T-helper 1 cell (primary cell): ENCODE results near the gene GARNL3.

Experiments used
- DNase-seq, 5 donors: peaks; one replicate each; pipeline ENCODE4 v3.0.0-alpha.2; 2012 to 2020
- total RNA-seq, 4 donors: gene quantifications; one replicate each; lab custom pipeline; 2026; lab: John Stamatoyannopoulos, UW

The GARNL3 gene
- total RNA-seq, result 0.47 to 4.6 (median 3.3) reads per million in 4 donors

GRCh38 chr9:127264462-127265219 lies at the start of gene GARNL3:
TSS of gene GARNL3 (plus strand) at chr9:127264774. CDS start at chr9:127264878, 104 bp downstream.
- DNase-seq, result no peak

- no peak for DNase-seq
These were observed 49.0 kb upstream of the GARNL3 start for GRCh38 chr9:127215268-127216209.

GRCh38 chr9:127216210-127216887 lies 48.2 kb upstream of the GARNL3 start:
- DNase-seq, result no peak

DNA sequence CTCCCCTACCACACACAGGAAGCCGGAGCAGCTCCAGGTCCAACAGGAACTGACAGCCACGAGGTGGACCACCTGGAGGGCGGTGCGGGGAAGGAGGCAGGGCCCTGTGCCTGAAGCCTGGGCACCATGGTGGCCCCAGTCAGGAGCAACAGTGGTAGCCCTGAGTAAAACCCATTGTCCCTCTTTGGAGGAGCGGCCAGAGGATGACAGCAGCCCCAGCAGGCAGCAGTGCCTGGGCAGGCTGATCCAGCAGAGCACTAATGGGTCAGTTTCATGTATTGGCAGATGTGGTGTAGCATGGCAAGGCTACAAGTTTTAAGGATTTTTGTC lies 47.7 kb upstream of the GARNL3 start:
- no peak for DNase-seq

- no peak for DNase-seq
These were observed 45.8 kb upstream of the GARNL3 start for GRCh38 chr9:127218818-127219217.

GRCh38 chr9:127219520-127219919 lies 45.1 kb upstream of the GARNL3 start:
- DNase-seq, result no peak

DNA sequence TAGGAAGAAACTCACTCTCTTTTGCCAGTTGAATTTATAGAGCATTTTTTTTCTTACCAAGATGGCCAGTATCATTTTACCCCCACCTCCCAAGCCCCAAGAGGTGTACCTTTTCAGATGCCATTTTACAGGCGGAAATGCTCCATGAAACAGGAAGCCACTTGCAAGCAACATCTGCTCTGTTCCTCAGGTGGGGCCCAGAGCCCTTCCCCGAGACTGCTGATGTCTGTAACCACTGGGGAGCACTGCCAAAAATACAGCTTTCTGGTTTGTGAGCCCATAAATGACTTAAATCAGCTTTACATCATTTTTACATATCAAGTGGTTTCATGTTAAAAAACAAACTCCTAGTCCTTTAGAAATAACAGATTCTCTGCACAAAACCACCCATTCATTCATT lies 42.9 kb upstream of the GARNL3 start:
- DNase-seq, result no peak

- no peak for DNase-seq
These were observed 42.0 kb upstream of the GARNL3 start for GRCh38 chr9:127222388-127223095.

DNA sequence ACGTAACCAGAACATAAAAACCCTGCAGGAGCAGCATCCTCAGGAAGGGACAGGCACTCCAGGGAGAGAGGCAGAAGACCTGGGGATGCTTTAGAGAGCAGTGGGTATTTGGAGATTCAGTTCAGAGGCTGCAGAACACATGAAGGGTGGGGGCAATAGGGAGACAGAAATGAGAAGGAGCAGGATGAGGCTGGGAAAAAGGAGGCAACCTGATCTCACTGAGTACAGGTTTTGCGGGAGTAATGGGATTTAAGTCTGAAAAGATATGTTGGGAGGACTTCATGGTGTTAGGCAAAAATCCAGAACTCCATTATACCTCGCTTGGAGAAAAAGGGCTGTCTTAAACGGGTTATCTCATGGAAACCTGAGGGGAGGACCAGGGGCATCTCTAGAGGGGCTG lies 41.3 kb upstream of the GARNL3 start:
- DNase-seq, result no peak

- DNase-seq, result peak in 1 of 5 donors; percentile 8
These were observed 40.8 kb upstream of the GARNL3 start for GRCh38 chr9:127223810-127224177.

- peak; percentile 76 to 85 (median 83) for DNase-seq
These were observed 40.2 kb upstream of the GARNL3 start for GRCh38 chr9:127224178-127224882.

GRCh38 chr9:127224883-127225739 lies 39.5 kb upstream of the GARNL3 start:
- DNase-seq, result peak; percentile 88 to 91 (median 89)

- DNase-seq, result no peak
These were observed 38.6 kb upstream of the GARNL3 start for GRCh38 chr9:127225801-127226625.

- DNase-seq, result no peak
These were observed 34.7 kb upstream of the GARNL3 start for GRCh38 chr9:127229691-127230417.

DNA sequence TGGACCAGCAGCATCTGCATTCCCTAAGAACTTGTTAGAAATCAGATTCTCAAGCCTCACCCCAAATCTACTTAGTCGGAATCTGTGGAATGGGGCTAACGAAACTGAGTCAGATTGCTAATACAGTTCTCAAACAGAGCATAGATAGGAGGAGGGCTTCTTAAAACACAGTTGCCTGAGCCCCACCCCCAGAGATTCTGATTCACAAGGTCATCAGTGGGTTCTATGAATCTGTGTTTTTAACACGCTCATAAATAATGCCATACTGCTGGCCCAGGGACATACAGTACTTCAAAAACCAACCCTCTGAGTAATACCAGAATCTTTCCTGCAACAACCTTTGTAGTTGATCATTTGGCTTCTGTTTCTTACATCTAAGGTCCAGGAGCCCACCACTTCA lies 32.9 kb upstream of the GARNL3 start:
- no peak for DNase-seq

DNA sequence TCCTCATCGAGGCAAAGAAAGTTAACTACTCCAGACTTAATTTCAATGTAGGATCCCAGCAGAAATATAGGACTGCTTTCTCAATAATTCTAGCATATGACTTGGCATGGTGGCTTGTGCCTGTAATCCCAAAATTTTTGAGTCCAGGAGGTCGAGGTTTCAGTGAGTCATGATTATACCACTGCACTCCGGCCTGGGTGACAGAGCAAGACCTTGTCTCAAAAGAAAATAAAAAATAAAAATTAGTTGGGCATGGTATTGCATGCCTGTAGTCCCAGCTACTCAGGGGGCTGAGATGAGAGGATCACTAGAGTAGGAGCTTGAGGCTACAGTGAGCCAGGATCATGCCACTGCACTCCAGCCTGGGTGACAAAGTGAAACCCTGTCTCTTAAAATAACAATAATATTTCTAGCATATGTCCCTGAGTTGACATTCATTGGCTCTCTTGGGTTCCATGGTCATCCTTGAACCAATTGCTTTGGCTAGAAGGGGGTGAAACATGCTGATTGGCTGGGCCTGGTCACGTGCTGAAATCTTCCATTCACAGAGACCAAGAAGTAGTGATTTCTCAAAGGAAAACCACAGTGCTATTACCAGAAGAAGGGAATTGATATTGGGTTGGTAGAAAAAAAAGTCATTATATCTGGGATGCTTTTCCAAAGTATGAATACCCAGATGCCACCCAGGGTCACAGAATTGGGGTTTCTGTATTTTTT lies 31.6 kb upstream of the GARNL3 start:
- DNase-seq, result no peak

- DNase-seq, result no peak
These were observed 31.0 kb upstream of the GARNL3 start for GRCh38 chr9:127233550-127233949.

DNA sequence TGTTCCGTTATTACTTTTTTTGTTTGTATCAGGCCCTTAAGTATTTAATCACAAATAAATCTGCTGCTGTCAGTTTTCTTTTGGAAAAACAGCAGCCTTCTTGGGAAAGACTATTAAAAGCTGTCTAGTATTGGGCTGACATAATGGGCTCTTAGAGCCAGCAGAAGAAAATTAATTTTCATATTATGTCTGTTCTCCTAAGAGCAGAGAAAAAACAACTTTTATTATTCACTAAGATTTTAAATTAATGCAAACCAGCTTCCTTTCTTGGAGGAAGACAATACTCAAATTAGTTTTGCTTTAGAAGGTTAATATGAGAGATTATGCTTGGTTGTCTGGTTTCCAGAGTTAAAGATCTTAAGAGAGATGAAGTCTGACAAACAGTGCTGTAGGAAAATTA lies 30.6 kb upstream of the GARNL3 start:
- no peak for DNase-seq

DNA sequence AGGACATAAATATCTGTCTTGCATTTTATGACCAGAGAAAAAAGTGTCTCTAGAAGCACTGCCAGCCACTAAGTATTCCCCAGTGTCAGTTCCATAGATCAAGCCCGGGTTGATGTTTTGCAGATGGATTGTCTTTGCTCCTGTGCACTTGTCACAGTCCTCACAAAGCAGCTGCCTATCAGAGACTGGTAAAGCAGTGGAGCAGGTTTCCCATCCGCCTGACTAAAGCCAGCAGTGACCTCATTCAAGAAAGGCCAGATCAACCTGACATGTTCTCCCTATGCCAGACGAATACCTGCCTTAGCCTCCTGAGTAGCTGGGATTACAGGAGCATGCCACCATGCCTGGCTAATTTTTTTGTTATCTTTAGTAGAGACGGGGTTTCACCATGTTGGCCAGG lies 26.8 kb upstream of the GARNL3 start:
- no peak for DNase-seq
